ENCODE data around the gene GPC5.

DNA sequence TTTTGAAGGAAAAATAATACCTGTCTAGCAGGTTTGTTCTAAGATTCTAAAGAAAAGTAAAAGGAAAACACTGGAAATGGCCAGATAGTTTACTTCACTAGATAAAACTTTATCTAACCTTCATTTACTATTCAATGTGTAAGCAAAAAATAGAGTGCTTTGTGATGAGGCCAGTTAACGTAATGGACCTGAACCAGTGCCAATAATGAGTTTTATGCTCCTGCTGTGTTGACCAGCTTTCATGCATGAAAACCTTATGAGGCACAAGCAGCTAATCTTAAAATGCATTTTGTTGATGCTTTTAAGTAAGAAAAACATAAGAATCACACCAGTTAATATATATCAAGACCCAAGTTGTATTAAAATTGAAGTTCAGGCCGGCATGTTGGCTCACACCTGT is 1211.0 kb downstream of the GPC5 start:
- TF ChIP-seq, protein P1, sequence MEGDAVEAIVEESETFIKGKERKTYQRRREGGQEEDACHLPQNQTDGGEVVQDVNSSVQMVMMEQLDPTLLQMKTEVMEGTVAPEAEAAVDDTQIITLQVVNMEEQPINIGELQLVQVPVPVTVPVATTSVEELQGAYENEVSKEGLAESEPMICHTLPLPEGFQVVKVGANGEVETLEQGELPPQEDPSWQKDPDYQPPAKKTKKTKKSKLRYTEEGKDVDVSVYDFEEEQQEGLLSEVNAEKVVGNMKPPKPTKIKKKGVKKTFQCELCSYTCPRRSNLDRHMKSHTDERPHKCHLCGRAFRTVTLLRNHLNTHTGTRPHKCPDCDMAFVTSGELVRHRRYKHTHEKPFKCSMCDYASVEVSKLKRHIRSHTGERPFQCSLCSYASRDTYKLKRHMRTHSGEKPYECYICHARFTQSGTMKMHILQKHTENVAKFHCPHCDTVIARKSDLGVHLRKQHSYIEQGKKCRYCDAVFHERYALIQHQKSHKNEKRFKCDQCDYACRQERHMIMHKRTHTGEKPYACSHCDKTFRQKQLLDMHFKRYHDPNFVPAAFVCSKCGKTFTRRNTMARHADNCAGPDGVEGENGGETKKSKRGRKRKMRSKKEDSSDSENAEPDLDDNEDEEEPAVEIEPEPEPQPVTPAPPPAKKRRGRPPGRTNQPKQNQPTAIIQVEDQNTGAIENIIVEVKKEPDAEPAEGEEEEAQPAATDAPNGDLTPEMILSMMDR (IDR thresholded peaks at IDR 0.05 in 4 of 5, conservative IDR thresholded peaks at IDR 0.05 in 1 of 5) = no peak
- TF ChIP-seq POLR2A (IDR thresholded peaks at IDR 0.05) = no peak

Measured in gastrocnemius medialis (tissue), 4 donors.